KMS-11 (cell line): ENCODE data around the gene JPH3.
"Not testable (repeated sequence)": the region's sequence is repeated elsewhere in the genome, so short reads cannot be mapped to it uniquely, and the experiment has no call there.

Experiments
- H2AFZ ChIP-seq: fragments of 200-600 bp; sonication (generic); 2 replicates; pipeline ENCODE4 v1.6.1; 2016; ENCODE audit warnings: antibody characterized with exemption, mixed run types, low read depth
- H3K27ac ChIP-seq: fragments of 200-600 bp; sonication (generic); 2 replicates; pipeline ENCODE4 v1.6.1; 2016; ENCODE audit warnings: mild to moderate bottlenecking, mixed run types
- H3K27me3 ChIP-seq: fragments of 200-600 bp; sonication (generic); 2 replicates; pipeline ENCODE4 v1.6.1; 2017; ENCODE audit warnings: mild to moderate bottlenecking, low read depth, mixed run types, moderate library complexity; ENCODE audit not compliant: insufficient read depth
- H3K36me3 ChIP-seq: fragments of 200-600 bp; sonication (generic); 2 replicates; pipeline ENCODE4 v1.6.1; 2017; ENCODE audit warnings: mild to moderate bottlenecking, mixed run types; ENCODE audit not compliant: insufficient read depth
- H3K4me1 ChIP-seq: fragments of 200-600 bp; sonication (generic); 2 replicates; pipeline ENCODE4 v1.6.1; 2016; ENCODE audit warnings: mild to moderate bottlenecking, low read depth, mixed run types; ENCODE audit not compliant: poor library complexity, severe bottlenecking
- H3K4me2 ChIP-seq: fragments of 200-600 bp; sonication (generic); 2 replicates; pipeline ENCODE4 v1.7.0; 2016; ENCODE audit warnings: mild to moderate bottlenecking, mixed run types
- H3K4me3 ChIP-seq: fragments of 200-600 bp; sonication (generic); IDR thresholded peaks from 2 replicates; pipeline ENCODE4 v1.6.1; 2017; ENCODE audit warnings: low read depth, low read length, mixed read lengths; ENCODE audit not compliant: insufficient read depth
- H3K79me2 ChIP-seq: fragments of 200-600 bp; sonication (generic); 2 replicates; pipeline ENCODE4 v1.6.1; 2016; ENCODE audit warnings: low read depth, mixed run types; ENCODE audit not compliant: insufficient read depth
- H3K9ac ChIP-seq: fragments of 200-600 bp; sonication (generic); 2 replicates; pipeline ENCODE4 v1.6.1; 2016; ENCODE audit warnings: mild to moderate bottlenecking, mixed run types
- H4K20me1 ChIP-seq: fragments of 200-600 bp; sonication (generic); 2 replicates; pipeline ENCODE4 v1.6.1; 2016; ENCODE audit warnings: mild to moderate bottlenecking, mixed run types; ENCODE audit not compliant: insufficient read depth
- CTCF ChIP-seq: fragments of 200-600 bp; sonication (generic); conservative IDR thresholded peaks from 2 replicates; pipeline ENCODE4 v1.6.1; 2017; ENCODE audit warnings: low read depth, mild to moderate bottlenecking, antibody characterized with exemption, low read length, moderate library complexity, mixed read lengths

The JPH3 gene

GRCh38 chr16:87571868-87572244 lies 30.5 kb upstream of the JPH3 start:
- Histone ChIP-seq H3K9ac (no peak overlapping the region), H3K4me1 (no peaks in the 10 kb centered on the region), H3K79me2 (no peaks in the 10 kb centered on the region), H2AFZ (no peak overlapping the region), H4K20me1 (no peaks in the 10 kb centered on the region), H3K4me3 (no peak overlapping the region), H3K4me2 (no peak overlapping the region), H3K27ac (no peak overlapping the region), H3K36me3 (no peaks in the 10 kb centered on the region), H3K27me3 (peaks cover 83% of the 10 kb centered on the region)
- TF ChIP-seq CTCF, result no peak

- peaks cover 80% of the 10 kb centered on the region for H3K27me3 ChIP-seq
- TF ChIP-seq CTCF, result no peak
- no peak overlapping the region for H3K27ac ChIP-seq
- H4K20me1 ChIP-seq, result no peaks in the 10 kb centered on the region
- H3K4me3 ChIP-seq, result no peak overlapping the region
- H3K79me2 ChIP-seq, result no peaks in the 10 kb centered on the region
- H3K36me3 ChIP-seq, result no peaks in the 10 kb centered on the region
- no peaks in the 10 kb centered on the region for H3K4me1 ChIP-seq
- no peak overlapping the region for H2AFZ ChIP-seq
- H3K4me2 ChIP-seq, result no peak overlapping the region
- no peak overlapping the region for H3K9ac ChIP-seq
These were observed 29.3 kb upstream of the JPH3 start for GRCh38 chr16:87572959-87573358.

GRCh38 chr16:87575027-87575804 lies 27.1 kb upstream of the JPH3 start:
- no peak overlapping the region for H3K4me3 ChIP-seq
- H3K27me3 ChIP-seq, result peaks cover 79% of the 10 kb centered on the region
- TF ChIP-seq CTCF, result no peak
- no peaks in the 10 kb centered on the region for H3K4me1 ChIP-seq
- no peaks in the 10 kb centered on the region for H3K79me2 ChIP-seq
- no peaks in the 10 kb centered on the region for H4K20me1 ChIP-seq
- H3K9ac ChIP-seq, result no peak overlapping the region
- H3K27ac ChIP-seq, result no peak overlapping the region
- H3K36me3 ChIP-seq, result no peaks in the 10 kb centered on the region
- H2AFZ ChIP-seq, result no peak overlapping the region
- H3K4me2 ChIP-seq, result no peak overlapping the region

- H4K20me1 ChIP-seq, result no peaks in the 10 kb centered on the region
- H2AFZ ChIP-seq, result no peak overlapping the region
- no peak overlapping the region for H3K27ac ChIP-seq
- H3K4me1 ChIP-seq, result no peaks in the 10 kb centered on the region
- no peaks in the 10 kb centered on the region for H3K36me3 ChIP-seq
- H3K9ac ChIP-seq, result no peak overlapping the region
- H3K4me2 ChIP-seq, result no peak overlapping the region
- peaks cover 79% of the 10 kb centered on the region for H3K27me3 ChIP-seq
- no peak overlapping the region for H3K4me3 ChIP-seq
- H3K79me2 ChIP-seq, result no peaks in the 10 kb centered on the region
- TF ChIP-seq CTCF, result no peak
These were observed 26.1 kb upstream of the JPH3 start for GRCh38 chr16:87576171-87576570.

- not testable (repeated sequence) for H3K27ac ChIP-seq, H3K9ac ChIP-seq, H3K4me1 ChIP-seq, H3K4me3 ChIP-seq, H3K4me2 ChIP-seq, H3K79me2 ChIP-seq, H3K36me3 ChIP-seq, H4K20me1 ChIP-seq, H2AFZ ChIP-seq
- H3K27me3 ChIP-seq, result peaks cover 82% of the 10 kb centered on the region
These were observed 24.0 kb upstream of the JPH3 start for GRCh38 chr16:87578142-87578930.
